Frontal cortex (tissue), 4 donors: Measurements from ENCODE around the gene ACTN1. TPM values are rescaled to one million over a fixed set of nuclear protein-coding genes. Genes with fewer than 3 reads are reported as not detected.

Source experiments
- DNase-seq, 2 donors: peaks; one replicate each; pipeline ENCODE4 v3.0.0; 2012; ENCODE audit warnings: low spot score in 2 of 2
- FAIRE-seq: peaks from 2 replicates; lab custom pipeline; 2012; peaks lifted over from hg19 to GRCh38; lab: Jason Lieb, UNC
- total RNA-seq: library from RNA; depleted of rRNA; stranded (reverse); fragments of >200 nt; gene quantifications from one replicate; pipeline ENCODE4 v1.2.3, GENCODE V29; 2014
- donor health status: control.
- donor health status: control.
- donor health status: control.

The ACTN1 gene
- total RNA-seq, 1 donor from 2014 or later: 15.1 TPM

DNA sequence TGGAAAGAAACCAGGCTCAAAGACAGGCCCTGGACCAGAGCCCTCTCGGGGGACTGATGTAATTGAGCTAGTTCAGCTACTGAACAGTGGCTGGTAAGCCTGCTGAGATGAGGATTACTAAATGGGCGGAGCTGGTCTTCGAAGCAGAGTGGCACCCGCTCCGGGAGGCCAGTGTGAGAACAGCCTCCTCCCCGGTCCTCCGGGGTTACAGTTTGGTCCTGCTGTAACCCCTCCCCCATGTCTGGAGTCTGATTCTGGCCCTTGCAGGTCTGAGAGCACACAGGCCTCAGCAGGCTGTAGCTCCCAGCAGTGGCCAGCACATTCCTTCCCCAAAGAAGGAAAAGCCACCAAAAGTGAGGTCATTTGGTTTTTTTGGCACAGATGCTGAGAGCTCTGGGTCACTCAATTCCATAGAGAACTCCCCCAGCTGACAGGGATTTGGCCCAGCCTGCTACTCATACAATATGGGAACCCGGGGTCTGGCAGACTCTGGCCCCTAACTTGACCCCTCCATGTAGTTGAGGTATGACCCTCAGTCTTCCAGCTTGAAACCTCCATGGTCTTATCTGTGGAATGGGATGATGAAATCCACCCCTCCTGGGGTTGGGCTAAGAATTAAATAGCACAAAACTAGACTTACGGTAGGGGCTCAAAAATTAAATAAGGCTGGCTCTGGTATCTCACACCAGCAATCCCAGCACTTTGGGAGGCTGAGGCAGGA, 39.0 kb downstream of the ACTN1 start:
- DNase-seq (peak in 1 of 2 donors; percentile 43), FAIRE-seq (no peak)

- FAIRE-seq (no peak), DNase-seq (no peak)
Measured at GRCh38 chr14:68939181-68939892, 39.8 kb downstream of the ACTN1 start.

- DNase-seq (no peak), FAIRE-seq (no peak)
Measured at GRCh38 chr14:68938271-68939150, 40.6 kb downstream of the ACTN1 start.

- FAIRE-seq: no peak
- DNase-seq: no peak
Measured at GRCh38 chr14:68937471-68938270, 41.4 kb downstream of the ACTN1 start.

DNA sequence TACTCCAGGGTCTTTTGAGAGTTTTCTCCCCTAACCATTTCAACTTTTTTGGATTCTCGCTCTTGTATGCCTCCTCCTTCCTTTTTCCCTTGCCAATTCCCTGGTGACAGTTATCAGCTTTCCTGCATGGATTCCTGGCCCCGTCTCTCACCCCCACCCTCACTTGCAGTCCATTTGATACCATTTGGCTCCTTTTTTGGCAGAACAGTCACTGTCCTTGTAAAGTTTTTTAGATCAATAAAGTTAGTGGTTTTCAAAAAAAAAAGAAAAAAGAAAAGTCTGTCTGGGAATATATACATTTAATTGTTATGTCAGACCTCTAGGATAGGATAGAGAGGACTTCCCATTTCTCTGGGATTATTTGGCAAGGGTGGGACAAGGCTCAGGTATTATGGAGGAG, 42.1 kb downstream of the ACTN1 start:
- DNase-seq: no peak
- FAIRE-seq: no peak

DNA sequence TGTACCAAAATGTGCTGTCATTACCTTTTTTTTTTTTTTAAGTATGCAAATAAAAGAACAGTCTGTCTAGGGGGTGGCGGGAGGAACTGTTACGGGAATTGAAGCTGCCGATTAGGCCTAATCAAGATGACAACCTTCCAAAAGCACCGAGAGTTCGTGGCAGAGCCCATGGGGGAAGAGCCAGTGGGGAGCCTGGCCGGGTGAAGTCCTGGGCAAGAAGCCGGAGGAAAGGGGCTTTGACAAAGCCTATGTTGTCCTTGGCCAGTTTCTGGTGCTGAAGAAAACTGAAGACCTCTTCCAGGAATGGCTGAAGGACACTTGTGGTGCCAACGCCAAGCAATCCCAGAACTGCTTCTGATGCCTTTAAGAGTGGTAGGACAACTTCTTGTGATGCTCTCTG, 42.6 kb downstream of the ACTN1 start:
- DNase-seq (no peak), FAIRE-seq (no peak)

DNA sequence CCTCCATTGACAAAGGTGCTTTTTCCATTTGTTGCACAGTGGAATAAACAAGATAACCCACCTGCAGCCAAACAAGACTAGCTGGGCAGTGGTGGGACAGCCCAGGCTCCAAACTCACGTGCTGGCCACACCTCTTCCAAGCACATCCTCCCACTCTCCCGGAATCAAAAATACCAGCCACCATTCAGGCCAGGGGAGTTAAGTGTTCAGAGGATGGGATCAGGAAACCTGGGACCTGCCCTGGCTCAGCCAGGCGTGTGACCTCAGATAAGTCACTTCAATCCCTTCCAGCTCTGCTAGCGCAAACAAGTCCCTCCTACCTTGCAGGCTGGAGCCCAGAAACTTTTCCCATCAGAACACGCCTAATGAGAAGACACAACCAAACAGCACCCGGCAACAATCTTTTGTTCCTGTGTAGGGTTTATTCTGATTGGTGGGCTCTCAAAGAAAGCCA, 43.3 kb downstream of the ACTN1 start:
- no peak for DNase-seq
- no peak for FAIRE-seq

- DNase-seq: no peak
- no peak for FAIRE-seq
Measured at GRCh38 chr14:68934066-68934465, 45.0 kb downstream of the ACTN1 start.

DNA sequence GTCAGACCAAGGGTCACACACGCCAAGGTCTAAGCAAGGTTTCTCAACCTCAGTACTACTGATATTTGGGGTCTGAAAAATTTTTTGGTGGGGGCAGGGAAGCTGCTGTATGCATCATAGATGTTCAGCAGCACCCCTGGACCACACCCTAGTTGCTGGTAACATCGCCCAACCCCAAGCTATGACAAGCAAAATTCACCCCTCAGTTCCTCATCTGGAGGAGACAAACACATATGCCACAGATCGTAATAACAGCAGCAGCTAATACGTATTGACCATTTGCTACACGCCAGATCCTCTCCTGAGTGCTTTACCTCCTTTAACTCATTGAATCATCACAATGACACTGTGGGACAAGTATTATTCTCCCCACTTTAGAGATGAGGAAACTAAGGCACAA, 46.4 kb downstream of the ACTN1 start:
- no peak for DNase-seq
- no peak for FAIRE-seq

GRCh38 chr14:68932231-68932630, 46.9 kb downstream of the ACTN1 start:
- FAIRE-seq (no peak), DNase-seq (no peak)

DNA sequence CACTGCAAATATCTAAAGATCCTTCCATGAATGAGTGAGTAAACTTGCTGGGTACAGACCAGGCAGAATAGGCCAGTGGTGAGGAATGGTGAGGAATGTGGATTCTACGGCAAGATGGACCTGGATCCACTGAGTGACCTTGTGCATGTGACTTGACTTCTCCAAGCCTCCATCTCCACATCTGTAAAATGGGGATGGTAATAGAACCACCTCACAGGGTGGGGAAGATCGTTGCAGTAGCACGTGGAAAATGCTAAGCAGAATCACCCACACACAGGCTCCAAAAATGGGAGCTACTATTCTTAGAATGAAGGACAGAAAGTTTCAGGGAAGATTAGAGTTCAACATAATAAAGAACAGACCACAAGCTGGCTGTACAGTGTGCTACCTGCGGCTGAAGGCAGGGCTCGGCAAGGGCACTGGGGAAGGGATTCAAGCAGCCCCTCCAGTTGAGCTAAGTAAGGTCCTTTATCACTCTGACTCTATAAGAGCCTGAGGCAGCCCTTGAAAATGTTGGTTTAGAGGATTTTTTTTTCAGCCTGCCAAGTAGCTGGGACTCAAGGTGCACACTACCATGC, 47.5 kb downstream of the ACTN1 start:
- no peak for DNase-seq
- no peak for FAIRE-seq

- DNase-seq: no peak
- no peak for FAIRE-seq
Measured at GRCh38 chr14:68931063-68931462, 48.0 kb downstream of the ACTN1 start.

- no peak for DNase-seq
- FAIRE-seq: no peak
Measured at GRCh38 chr14:68929623-68930307, 49.3 kb downstream of the ACTN1 start.

- FAIRE-seq: no peak
Measured at GRCh38 chr14:68928770-68929550, 50.1 kb downstream of the ACTN1 start.

DNA sequence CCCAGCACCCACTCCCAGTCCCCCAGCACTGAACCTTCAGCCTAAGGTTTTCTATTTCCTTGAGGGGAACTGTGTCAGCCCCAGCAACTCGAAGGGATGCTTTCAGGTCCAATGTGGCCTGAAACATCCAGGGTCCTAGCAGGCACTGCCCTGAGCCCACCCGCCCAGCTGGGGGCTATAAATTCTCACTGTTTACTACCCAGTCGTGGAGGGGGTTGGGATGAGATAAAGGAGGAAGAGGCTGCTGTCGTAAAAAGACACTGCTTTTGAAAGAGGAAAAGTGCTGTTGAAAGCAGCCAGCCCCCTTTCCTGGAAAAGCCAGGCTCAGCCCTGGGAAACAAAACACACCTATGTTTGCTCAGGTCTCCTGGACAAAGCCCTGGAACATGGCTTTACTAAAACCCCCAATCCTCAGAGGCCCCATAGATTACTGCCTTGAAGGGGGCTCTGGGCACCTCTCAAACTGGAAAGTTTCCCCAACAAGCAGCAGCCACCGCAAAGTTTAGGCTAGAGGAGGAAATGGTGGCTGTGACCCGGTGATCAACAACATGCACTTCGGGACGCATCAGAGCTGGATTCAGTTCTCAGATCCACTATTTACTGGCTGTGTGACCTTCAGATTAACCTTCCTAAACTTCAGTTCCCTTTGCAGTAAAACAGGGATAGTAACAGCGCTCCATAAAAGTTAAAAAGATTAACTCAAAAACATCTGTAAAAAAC, 51.0 kb downstream of the ACTN1 start:
- DNase-seq (no peak), FAIRE-seq (no peak)

More at GRCh38 chr14:68928770-68929550, 50.1 kb downstream of the ACTN1 start:
- no peak for DNase-seq

DNA sequence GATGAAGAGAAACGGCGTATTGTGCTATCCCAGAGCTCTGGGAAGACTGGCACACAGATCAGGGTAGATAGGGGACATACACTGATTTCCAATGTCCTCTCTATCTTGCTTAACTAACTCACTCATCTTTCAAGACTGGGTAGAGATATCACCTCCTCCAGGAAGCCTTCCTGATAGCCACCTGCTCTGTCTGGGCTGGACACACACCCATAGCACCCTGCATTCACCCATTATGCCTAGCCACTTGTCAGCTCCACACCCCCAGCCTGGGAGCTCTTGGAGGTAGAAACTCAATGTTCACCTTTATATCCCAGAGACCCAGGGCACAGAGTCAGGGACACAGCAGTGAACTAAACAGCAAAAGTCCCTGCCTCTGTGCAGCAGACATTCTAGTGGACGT, 52.0 kb downstream of the ACTN1 start:
- no peak for DNase-seq
- no peak for FAIRE-seq

DNA sequence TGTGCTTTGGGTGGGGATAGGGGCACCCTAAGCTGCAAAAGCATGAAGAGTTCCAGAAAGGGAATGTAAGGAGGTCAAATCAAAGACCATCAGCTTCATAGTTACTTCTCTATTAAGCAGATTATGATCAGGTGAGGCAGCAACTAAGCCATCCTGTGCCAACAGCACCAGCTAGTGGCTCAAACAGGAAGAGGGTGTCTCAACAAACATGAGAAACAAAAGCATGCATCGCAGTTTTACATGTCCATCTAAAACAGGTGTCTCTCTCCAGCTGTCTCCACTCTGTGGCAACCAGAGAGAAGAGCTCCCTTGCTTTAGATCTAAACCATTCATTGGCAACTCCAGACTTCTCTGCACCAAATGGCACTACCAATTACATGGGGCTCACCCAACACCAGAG, 52.9 kb downstream of the ACTN1 start:
- FAIRE-seq (no peak), DNase-seq (no peak)
